ENCODE data around the gene RPS6KA2. TPM values are rescaled to one million over a fixed set of nuclear protein-coding genes. Genes with fewer than 3 reads are reported as not detected.
"Not testable (repeated sequence)": the region's sequence is repeated elsewhere in the genome, so short reads cannot be mapped to it uniquely, and the experiment has no call there.

Gene RPS6KA2
- total RNA-seq, 4 donors from 2014 or later = 64.9 to 101 (median 81.6) TPM

GRCh38 chr6:166529586-166529985 is 97.5 kb downstream of the RPS6KA2 start:
- peaks cover 15 to 17% of the 10 kb centered on the region in 2 donors for H3K36me3 ChIP-seq
- no peak overlapping the region for H3K4me3 ChIP-seq (replicated peaks in 1 of 3)
- no peak for TF ChIP-seq CTCF (IDR thresholded peaks at IDR 0.05)
- TF ChIP-seq POLR2A (IDR thresholded peaks at IDR 0.05) = no peak
- no peaks in the 10 kb centered on the region for H3K4me1 ChIP-seq
- no peaks in the 10 kb centered on the region for H3K9me3 ChIP-seq
- 93 to 96% methylated on average over 4 of the region's 4 CpGs for WGBS, 2 donors
- no peak overlapping the region for H3K27ac ChIP-seq
- DNase-seq = no peak
- intact Hi-C loops (cut with DNase I) = no loop called here
- no peaks in the 10 kb centered on the region for H3K27me3 ChIP-seq

GRCh38 chr6:166529058-166529457 is 98.0 kb downstream of the RPS6KA2 start:
- H3K4me1 ChIP-seq; H3K4me3 ChIP-seq (replicated peaks in 1 of 3); intact Hi-C loops (cut with DNase I); H3K9me3 ChIP-seq; H3K27me3 ChIP-seq; DNase-seq; H3K27ac ChIP-seq: not testable (repeated sequence)
- WGBS, 2 donors = 93 to 100% methylated on average over 1 of the region's 1 CpG
- peaks cover 13 to 15% of the 10 kb centered on the region in 2 donors for H3K36me3 ChIP-seq

GRCh38 chr6:166527849-166528248 is 99.2 kb downstream of the RPS6KA2 start:
- no peak overlapping the region for H3K27ac ChIP-seq
- peaks cover 13 to 15% of the 10 kb centered on the region in 2 donors for H3K36me3 ChIP-seq
- 80 to 97% methylated on average over 4 of the region's 4 CpGs for WGBS, 2 donors
- no peak for DNase-seq
- H3K4me3 ChIP-seq (replicated peaks in 1 of 3) = no peak overlapping the region
- H3K9me3 ChIP-seq = no peaks in the 10 kb centered on the region
- TF ChIP-seq POLR2A (IDR thresholded peaks at IDR 0.05) = no peak
- TF ChIP-seq CTCF (IDR thresholded peaks at IDR 0.05) = no peak
- no peaks in the 10 kb centered on the region for H3K27me3 ChIP-seq
- intact Hi-C loops (cut with DNase I) = no loop called here
- H3K4me1 ChIP-seq = peaks cover 0 to 5% of the 10 kb centered on the region in 2 donors

GRCh38 chr6:166526937-166527336 is 100.1 kb downstream of the RPS6KA2 start:
- no peaks in the 10 kb centered on the region for H3K27me3 ChIP-seq
- H3K4me1 ChIP-seq = peaks cover 0 to 5% of the 10 kb centered on the region in 2 donors
- intact Hi-C loops (cut with DNase I) = no loop called here
- no peaks in the 10 kb centered on the region for H3K9me3 ChIP-seq
- peaks cover 9 to 13% of the 10 kb centered on the region in 2 donors for H3K36me3 ChIP-seq
- no peak overlapping the region for H3K4me3 ChIP-seq (replicated peaks in 1 of 3)
- H3K27ac ChIP-seq = no peak overlapping the region
- WGBS, 2 donors = 78 to 89% methylated on average over 10 of the region's 10 CpGs
- no peak for TF ChIP-seq POLR2A (IDR thresholded peaks at IDR 0.05)
- no peak for TF ChIP-seq CTCF (IDR thresholded peaks at IDR 0.05)
- DNase-seq = no peak

- DNase-seq = no peak
- H3K4me3 ChIP-seq (replicated peaks in 1 of 3) = no peak overlapping the region
- no peak overlapping the region for H3K27ac ChIP-seq
- intact Hi-C loops (cut with DNase I) = no loop called here
- no peaks in the 10 kb centered on the region for H3K9me3 ChIP-seq
- H3K4me1 ChIP-seq = peaks cover 0 to 5% of the 10 kb centered on the region in 2 donors
- H3K27me3 ChIP-seq = no peaks in the 10 kb centered on the region
- 95% methylated on average over 9 of the region's 9 CpGs for WGBS, 2 donors
- TF ChIP-seq CTCF (IDR thresholded peaks at IDR 0.05) = no peak
- no peak for TF ChIP-seq POLR2A (IDR thresholded peaks at IDR 0.05)
- H3K36me3 ChIP-seq = peaks cover 6 to 9% of the 10 kb centered on the region in 2 donors
Measured at GRCh38 chr6:166525567-166525966, 101.5 kb downstream of the RPS6KA2 start.
